Neural cell (in vitro differentiated cells): ENCODE results near the gene HERC2.

Source experiments
- CTCF ChIP-seq: fragments of 450-650 bp; IDR thresholded peaks from 2 replicates; pipeline ENCODE4 v1.5.1; 2014; ENCODE audit warnings: antibody characterized with exemption, mild to moderate bottlenecking, moderate library complexity; ENCODE audit not compliant: poor library complexity, severe bottlenecking
- EZH2 ChIP-seq: fragments of 200-600, 300-800 bp; shearing (Covaris generic), sonication (generic); IDR thresholded peaks from 2 replicates; pipeline ENCODE4 v1.6.1; 2014; ENCODE audit warnings: antibody characterized with exemption, low read length, borderline replicate concordance, mild to moderate bottlenecking; ENCODE audit not compliant: insufficient read depth, poor library complexity, severe bottlenecking
- POLR2AphosphoS5 ChIP-seq: IDR thresholded peaks from 2 replicates; pipeline ENCODE4 v1.6.1; 2012
- RAD21 ChIP-seq: fragments of 450-650 bp; conservative IDR thresholded peaks from 2 replicates; pipeline ENCODE4 v1.6.1; 2014; ENCODE audit warnings: antibody characterized with exemption, mild to moderate bottlenecking, moderate library complexity
- REST ChIP-seq: IDR thresholded peaks from 2 replicates; pipeline ENCODE4 v1.6.1; 2012; ENCODE audit warnings: borderline replicate concordance

GRCh38 chr15:28107111-28107903 is 214.7 kb downstream of the HERC2 start:
- TF ChIP-seq CTCF = no peak
- TF ChIP-seq EZH2 = no peak
- TF ChIP-seq POLR2AphosphoS5 = no peak
- no peak for TF ChIP-seq REST
- TF ChIP-seq RAD21 = no peak
